ENCODE measurements around the gene ASB18. TPM values are rescaled to one million over a fixed set of nuclear protein-coding genes. Genes with fewer than 3 reads are reported as not detected.

ASB18 gene
- total RNA-seq, 2 experiments from 2014 or later = not detected

DNA sequence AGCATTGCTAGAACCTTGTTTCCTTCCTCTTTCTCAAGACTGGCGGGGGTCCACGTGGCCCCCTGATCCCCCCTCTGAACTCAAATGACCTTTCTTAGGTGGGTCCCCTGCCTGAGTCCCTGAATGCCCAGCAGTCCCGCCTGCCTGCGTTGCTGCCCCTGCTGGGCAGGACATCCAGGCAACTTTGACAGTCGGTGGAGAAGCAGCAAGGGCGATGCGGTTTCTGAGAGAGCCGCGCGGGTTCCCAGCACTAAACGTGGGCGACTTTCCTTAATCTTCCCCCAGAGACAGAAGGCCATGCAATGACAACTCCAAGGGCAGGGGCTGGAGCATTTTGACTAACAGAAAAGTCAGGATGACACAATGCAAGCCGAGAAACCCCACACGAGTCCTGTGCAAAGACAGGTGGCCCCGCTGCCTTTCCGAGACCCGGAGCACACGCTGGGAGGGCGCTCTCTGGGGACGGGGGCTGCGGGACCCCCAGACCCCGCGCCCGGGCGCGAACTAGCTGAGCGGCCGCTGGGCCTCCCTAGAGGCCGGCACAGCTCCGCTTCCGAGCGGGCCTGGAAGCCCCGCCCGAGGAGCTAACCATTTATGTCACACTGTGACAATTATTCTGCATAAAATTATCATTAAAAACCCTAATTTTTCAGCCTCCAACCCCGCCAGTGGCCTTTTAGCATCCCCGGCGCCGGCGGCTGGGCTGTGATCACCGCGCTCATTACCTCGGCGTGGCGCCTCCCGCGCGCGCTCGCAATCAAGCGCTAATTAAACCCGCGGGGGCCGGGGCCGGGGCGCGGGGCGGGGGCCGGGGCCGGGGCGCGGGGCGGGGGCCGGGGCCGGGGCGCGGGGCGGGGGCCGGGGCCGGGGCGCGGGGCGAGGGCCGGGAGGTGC, 27.4 kb downstream of the ASB18 start:
- POLR2A ChIA-PET = no interaction called here
- no peaks in the 10 kb centered on the region for H3K4me1 Mint-ChIP-seq (ENCODE audit: low read depth)
- H3K27ac Mint-ChIP-seq = no peak overlapping the region
- DNase-seq = no peak
- no peaks in the 10 kb centered on the region for H3K9me3 Mint-ChIP-seq (ENCODE audit: insufficient read depth)
- peaks cover 36% of the 10 kb centered on the region for H3K27me3 Mint-ChIP-seq (ENCODE audit: low read depth)
- no peak overlapping the region for H3K4me3 Mint-ChIP-seq
- no peak for ATAC-seq
- H3K36me3 Mint-ChIP-seq (ENCODE audit: low read depth) = no peaks in the 10 kb centered on the region
- CTCF ChIA-PET = no interaction called here

DNA sequence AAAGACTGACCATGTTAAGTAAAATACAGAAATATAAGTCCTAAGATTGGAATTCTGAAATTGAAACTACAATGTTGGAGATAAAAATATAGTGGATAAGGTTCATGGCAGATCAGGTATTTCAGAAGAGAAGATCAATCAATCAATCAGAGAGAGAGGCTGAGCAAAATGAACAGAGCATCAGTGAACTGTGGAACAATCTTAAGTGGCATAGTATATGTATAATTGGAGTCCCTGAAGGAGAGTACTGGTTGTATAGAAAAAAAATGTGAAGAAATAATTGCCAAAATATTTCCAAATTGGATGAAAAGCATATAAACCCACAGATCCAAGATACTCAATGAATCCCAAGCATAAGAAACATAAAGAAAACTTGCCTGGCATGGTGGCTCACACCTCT, 35.0 kb downstream of the ASB18 start:
- DNase-seq (no peak), ATAC-seq (no peak)
- POLR2A ChIA-PET = no interaction called here
- H3K36me3 Mint-ChIP-seq (ENCODE audit: low read depth) = no peaks in the 10 kb centered on the region
- CTCF ChIA-PET = no interaction called here
- no peaks in the 10 kb centered on the region for H3K9me3 Mint-ChIP-seq (ENCODE audit: insufficient read depth)
- H3K4me1 Mint-ChIP-seq (ENCODE audit: low read depth) = no peaks in the 10 kb centered on the region
- H3K27me3 Mint-ChIP-seq (ENCODE audit: low read depth) = no peaks in the 10 kb centered on the region
- H3K27ac Mint-ChIP-seq = no peak overlapping the region
- H3K4me3 Mint-ChIP-seq = no peak overlapping the region

DNA sequence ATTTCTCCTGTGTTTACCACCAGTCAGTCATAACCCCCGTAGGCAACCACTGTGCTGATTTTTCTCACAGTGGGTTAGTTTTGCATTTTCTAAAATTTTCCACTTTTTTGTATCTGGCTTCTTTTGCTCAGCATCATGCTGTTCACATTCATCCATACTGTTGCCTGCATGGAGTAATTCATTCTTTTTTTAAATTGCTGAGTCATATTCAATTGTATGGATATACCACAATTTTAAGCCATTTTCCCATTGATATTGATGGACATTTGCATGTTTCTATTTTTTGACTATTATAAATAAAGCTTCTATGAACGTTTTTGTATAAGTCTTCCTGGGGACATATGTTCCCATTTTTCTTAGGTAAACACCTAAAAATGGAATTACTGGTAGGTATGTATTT, 40.5 kb downstream of the ASB18 start:
- DNase-seq = no peak
- Mint-ChIP-seq H3K27ac (no peak overlapping the region), H3K9me3 (ENCODE audit: insufficient read depth) (no peaks in the 10 kb centered on the region), H3K4me1 (ENCODE audit: low read depth) (no peaks in the 10 kb centered on the region), H3K27me3 (ENCODE audit: low read depth) (no peaks in the 10 kb centered on the region), H3K4me3 (no peak overlapping the region), H3K36me3 (ENCODE audit: low read depth) (no peaks in the 10 kb centered on the region)
- no peak for ATAC-seq
- POLR2A ChIA-PET = no interaction called here
- CTCF ChIA-PET = no interaction called here

DNA sequence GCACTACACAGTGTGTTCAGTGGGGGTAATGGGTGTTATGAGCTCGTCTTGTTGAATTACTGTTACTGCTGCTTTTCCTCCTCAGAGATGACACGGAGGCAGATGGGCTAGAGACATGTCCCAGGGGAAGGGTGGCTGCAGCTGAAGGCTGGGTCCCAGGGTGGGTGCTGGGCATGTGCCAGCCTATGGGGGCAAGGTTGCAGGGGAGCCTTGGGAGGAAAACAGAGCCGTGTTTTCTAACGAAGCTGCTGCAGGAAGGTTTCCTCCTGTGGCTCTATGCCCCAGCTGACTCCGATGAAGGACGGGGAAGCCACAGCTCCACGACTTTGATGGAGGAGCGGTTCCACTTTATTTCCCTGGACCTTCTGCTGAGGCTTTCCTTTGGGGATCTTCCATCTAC, 42.4 kb downstream of the ASB18 start:
- ChIA-PET POLR2A (no interaction called here), CTCF (no interaction called here)
- H3K4me3 Mint-ChIP-seq = no peak overlapping the region

DNA sequence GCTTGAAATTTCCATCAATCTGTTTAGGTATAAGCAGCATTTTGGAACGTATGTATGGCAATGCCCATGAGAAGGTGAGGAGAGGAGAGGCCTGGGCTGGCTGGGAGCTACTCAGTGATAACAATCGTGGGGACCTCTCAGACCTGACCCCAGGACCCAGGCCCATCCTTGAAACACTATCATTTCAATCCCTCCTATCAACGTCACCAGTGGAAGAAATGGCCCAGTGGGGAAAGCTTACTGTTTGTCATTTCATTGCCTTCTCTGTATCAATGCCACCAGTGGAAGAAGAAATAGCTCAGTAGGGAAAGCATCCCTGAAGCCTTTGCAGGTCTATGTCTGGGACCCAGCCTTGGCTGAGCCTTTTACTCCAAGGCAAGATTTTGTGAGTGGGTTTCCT, 44.8 kb downstream of the ASB18 start:
- Mint-ChIP-seq H3K4me1 (ENCODE audit: low read depth) (no peaks in the 10 kb centered on the region), H3K36me3 (ENCODE audit: low read depth) (no peaks in the 10 kb centered on the region), H3K9me3 (ENCODE audit: insufficient read depth) (no peaks in the 10 kb centered on the region), H3K27me3 (ENCODE audit: low read depth) (no peaks in the 10 kb centered on the region), H3K4me3 (no peak overlapping the region), H3K27ac (no peak overlapping the region)
- no peak for ATAC-seq
- DNase-seq = no peak
- ChIA-PET POLR2A (no interaction called here), CTCF (no interaction called here)

More for the DNA sequence above, 42.4 kb downstream of the ASB18 start:
- Mint-ChIP-seq H3K36me3 (ENCODE audit: low read depth) (no peaks in the 10 kb centered on the region), H3K27ac (no peak overlapping the region), H3K4me1 (ENCODE audit: low read depth) (no peaks in the 10 kb centered on the region), H3K27me3 (ENCODE audit: low read depth) (no peaks in the 10 kb centered on the region), H3K9me3 (ENCODE audit: insufficient read depth) (no peaks in the 10 kb centered on the region)
- ATAC-seq = no peak
- DNase-seq = no peak

DNA sequence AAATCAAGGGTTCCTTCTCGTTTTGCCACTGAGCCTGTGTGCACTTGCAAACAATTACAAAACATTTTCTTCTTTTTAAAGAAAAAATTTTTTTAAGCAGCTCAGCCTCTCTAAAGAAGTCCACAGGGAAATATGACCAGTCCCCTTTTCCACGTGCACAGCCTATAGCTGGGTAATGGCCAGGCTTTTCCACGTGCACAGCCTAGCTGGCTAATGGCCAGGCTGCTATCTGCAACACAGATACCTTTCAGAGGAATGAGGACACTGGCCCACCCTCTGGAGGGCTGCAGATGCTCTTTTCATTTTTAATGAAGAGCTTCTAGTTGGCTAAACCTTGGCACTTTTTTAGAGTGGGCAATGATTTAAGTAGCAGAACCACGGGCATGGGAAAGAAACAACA, 46.3 kb downstream of the ASB18 start:
- H3K9me3 Mint-ChIP-seq (ENCODE audit: insufficient read depth) = no peaks in the 10 kb centered on the region
- H3K4me3 Mint-ChIP-seq = no peak overlapping the region

DNA sequence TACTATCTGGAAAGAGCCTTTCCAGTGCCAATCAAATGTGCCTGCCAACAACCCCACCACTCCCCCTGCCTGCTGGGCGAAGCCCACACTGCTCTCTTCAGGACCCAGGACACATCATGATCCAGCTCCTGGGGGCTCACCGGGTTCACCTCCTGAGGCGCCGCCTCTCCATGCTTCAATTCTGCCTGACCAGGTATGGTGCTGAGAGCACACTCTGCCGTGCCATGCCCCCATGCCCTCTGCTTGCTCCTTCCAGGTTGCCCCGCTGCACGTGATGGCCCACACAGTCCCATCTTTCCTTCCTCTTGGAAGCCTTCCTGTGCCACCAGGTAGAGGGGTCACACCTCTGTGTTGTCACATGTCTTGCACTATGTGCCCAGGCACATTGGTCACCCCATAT, 47.5 kb downstream of the ASB18 start:
- no peaks in the 10 kb centered on the region for H3K9me3 Mint-ChIP-seq (ENCODE audit: insufficient read depth)
- ChIA-PET POLR2A (no interaction called here), CTCF (no interaction called here)
- no peak overlapping the region for H3K27ac Mint-ChIP-seq
- no peaks in the 10 kb centered on the region for H3K4me1 Mint-ChIP-seq (ENCODE audit: low read depth)
- H3K36me3 Mint-ChIP-seq (ENCODE audit: low read depth) = no peaks in the 10 kb centered on the region
- H3K4me3 Mint-ChIP-seq = no peak overlapping the region
- no peaks in the 10 kb centered on the region for H3K27me3 Mint-ChIP-seq (ENCODE audit: low read depth)
- no peak for DNase-seq
- ATAC-seq = no peak

More for the DNA sequence above, 46.3 kb downstream of the ASB18 start:
- Mint-ChIP-seq H3K27ac (no peak overlapping the region), H3K36me3 (ENCODE audit: low read depth) (no peaks in the 10 kb centered on the region), H3K27me3 (ENCODE audit: low read depth) (no peaks in the 10 kb centered on the region), H3K4me1 (ENCODE audit: low read depth) (no peaks in the 10 kb centered on the region)
- ChIA-PET CTCF (no interaction called here), POLR2A (no interaction called here)
- no peak for DNase-seq
- ATAC-seq = no peak

DNA sequence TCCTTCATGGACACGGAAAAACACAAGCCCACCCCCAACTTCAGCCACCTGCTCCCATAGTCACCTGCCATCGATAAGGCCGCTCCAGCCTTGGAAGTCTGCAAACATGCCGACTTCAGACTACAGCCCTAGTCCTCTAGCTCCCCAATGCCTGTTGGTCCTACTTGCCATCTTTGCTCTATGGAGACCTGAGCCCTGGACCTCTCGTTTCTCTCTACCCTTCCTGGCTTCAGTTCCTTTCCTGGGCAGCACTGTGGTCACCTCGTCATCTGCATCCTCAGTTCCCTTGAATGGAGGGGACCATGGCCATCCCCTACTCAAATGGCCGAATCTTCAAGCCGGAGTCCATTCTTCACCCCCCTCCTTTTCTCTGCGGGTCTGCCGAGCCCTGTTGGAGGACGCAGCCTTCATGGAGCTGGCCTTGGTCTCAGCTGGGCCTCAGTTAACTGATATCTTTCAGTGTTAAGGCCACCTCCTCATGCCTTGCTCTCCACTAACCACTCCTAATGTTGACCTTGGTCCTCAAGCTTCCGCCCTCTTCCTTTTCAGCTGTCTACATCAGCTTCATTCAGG, 48.4 kb downstream of the ASB18 start:
- Mint-ChIP-seq H3K9me3 (ENCODE audit: insufficient read depth) (no peaks in the 10 kb centered on the region), H3K4me1 (ENCODE audit: low read depth) (no peaks in the 10 kb centered on the region), H3K36me3 (ENCODE audit: low read depth) (no peaks in the 10 kb centered on the region), H3K4me3 (no peak overlapping the region), H3K27me3 (ENCODE audit: low read depth) (no peaks in the 10 kb centered on the region), H3K27ac (no peak overlapping the region)
- POLR2A ChIA-PET = no interaction called here
- ATAC-seq (no peak), DNase-seq (no peak)
- CTCF ChIA-PET = no interaction called here

DNA sequence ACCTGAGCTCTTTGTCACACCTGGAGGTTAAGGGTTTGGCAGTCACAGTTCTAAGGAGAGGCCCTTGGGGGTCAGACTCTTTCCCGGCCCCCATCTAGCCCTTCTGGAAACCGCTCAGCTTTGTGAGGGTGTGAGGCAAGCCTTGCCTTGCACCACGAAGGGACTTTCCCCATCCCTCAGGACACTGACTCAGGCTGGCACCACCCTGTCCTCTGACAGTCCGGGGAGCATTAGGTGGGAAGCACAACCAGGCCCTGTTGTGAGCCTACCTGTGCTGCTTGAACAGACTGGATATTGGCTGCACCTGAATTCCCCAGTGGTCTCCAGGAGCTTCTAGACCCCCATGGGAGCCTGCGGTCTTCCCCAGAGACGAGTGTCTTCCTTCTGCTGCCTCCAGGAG, 49.0 kb downstream of the ASB18 start:
- Mint-ChIP-seq H3K9me3 (ENCODE audit: insufficient read depth) (no peaks in the 10 kb centered on the region), H3K27me3 (ENCODE audit: low read depth) (no peaks in the 10 kb centered on the region), H3K4me1 (ENCODE audit: low read depth) (no peaks in the 10 kb centered on the region), H3K27ac (no peak overlapping the region), H3K36me3 (ENCODE audit: low read depth) (no peaks in the 10 kb centered on the region), H3K4me3 (no peak overlapping the region)
- ChIA-PET POLR2A (no interaction called here), CTCF (no interaction called here)
- no peak for DNase-seq
- ATAC-seq = no peak

DNA sequence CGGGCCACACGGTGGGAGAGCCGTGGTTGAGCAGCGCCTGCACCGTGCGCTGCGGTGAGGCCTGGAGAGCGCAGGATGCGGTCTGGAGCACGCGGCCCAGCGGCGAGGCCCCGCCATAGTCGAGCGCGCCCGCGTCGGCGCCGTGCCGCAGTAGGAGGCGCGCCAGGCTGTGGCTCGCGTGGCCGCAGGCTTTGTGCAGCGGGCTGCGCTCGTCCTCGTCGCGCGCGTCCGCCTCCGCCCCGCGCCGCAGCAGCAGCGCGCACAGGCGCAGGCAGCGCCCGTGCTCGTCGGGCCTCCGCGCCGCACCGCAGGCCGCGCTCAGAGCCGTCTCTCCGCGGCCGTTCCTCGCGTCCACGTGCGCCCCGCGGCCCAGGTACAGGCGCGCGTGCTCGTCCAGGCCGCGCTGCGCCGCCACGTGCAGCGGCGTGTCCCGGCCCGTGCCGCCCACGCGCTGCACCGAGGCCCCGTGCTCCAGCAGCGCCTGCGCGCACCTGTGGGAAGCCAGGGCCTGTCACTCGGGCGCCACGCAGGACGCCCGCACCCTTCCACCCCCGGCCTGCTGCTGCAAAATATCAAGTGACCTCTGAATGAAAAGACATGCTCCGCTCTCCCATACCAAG, 49.7 kb downstream of the ASB18 start:
- H3K9me3 Mint-ChIP-seq (ENCODE audit: insufficient read depth) = no peaks in the 10 kb centered on the region
- no peaks in the 10 kb centered on the region for H3K36me3 Mint-ChIP-seq (ENCODE audit: low read depth)
- ChIA-PET CTCF (no interaction called here), POLR2A (no interaction called here)
- DNase-seq = no peak
- H3K27me3 Mint-ChIP-seq (ENCODE audit: low read depth) = no peaks in the 10 kb centered on the region
- no peaks in the 10 kb centered on the region for H3K4me1 Mint-ChIP-seq (ENCODE audit: low read depth)
- H3K4me3 Mint-ChIP-seq = no peak overlapping the region
- H3K27ac Mint-ChIP-seq = no peak overlapping the region
- ATAC-seq = no peak

DNA sequence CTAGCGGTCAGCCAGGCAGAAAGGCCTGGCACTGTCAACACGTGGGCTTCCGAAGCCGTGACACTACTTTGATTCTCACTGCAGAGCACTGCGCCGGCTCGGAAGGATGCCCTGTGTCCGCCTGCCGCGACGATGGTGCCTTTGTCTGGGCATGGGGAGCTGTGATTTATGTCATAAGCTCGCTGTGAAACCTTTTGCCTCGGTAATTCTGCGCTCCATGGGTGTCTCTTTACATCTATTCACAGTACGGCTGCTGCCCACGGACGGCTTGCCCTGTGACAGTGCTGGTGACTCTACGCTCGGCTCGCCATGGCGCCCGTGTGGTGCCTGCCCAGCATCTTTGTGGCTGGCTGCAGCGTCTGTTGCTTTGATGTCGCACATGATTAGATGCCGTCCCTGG, 52.9 kb downstream of the ASB18 start:
- Mint-ChIP-seq H3K27me3 (ENCODE audit: low read depth) (no peaks in the 10 kb centered on the region), H3K4me3 (no peak overlapping the region), H3K36me3 (ENCODE audit: low read depth) (no peaks in the 10 kb centered on the region), H3K9me3 (ENCODE audit: insufficient read depth) (no peaks in the 10 kb centered on the region), H3K27ac (no peak overlapping the region), H3K4me1 (ENCODE audit: low read depth) (no peaks in the 10 kb centered on the region)
- ChIA-PET POLR2A (no interaction called here), CTCF (no interaction called here)
- no peak for ATAC-seq
- no peak for DNase-seq

DNA sequence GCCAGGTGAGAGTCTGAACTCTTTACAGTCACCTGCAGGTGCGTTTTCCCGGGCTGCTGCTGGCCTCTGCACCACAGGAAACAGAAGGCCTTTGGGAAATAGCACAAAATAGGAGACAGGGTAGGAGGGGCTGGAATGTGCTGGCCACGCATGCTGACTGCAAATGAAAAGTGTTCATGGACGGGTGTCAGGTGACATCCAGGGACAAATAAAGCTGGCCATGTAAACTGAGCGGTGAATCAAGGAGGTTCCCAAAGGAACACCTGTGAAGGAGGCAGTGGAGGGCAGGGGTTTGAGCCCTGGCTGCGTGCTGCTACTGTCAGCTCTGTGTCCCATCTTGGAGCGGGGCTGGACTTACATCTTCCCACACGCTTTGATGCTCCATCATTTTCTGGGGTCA, 53.7 kb downstream of the ASB18 start:
- POLR2A ChIA-PET = no interaction called here
- Mint-ChIP-seq H3K9me3 (ENCODE audit: insufficient read depth) (no peaks in the 10 kb centered on the region), H3K36me3 (ENCODE audit: low read depth) (no peaks in the 10 kb centered on the region), H3K27me3 (ENCODE audit: low read depth) (no peaks in the 10 kb centered on the region), H3K4me3 (no peak overlapping the region), H3K27ac (no peak overlapping the region), H3K4me1 (ENCODE audit: low read depth) (no peaks in the 10 kb centered on the region)
- DNase-seq (no peak), ATAC-seq (no peak)
- CTCF ChIA-PET = no interaction called here
